ENCODE measurements around the gene NELL2. TPM values are rescaled to one million over a fixed set of nuclear protein-coding genes. Genes with fewer than 3 reads are reported as not detected.

NELL2 gene
- total and polyA plus RNA-seq, 9 of the 15 experiments (the other 6 are each of a cell fraction or from before 2014, with no cell fraction given): 0.32 to 1.1 (median 0.53) TPM

GRCh38 chr12:44484862-44485261 is 391.3 kb downstream of the NELL2 start:
- Histone ChIP-seq H4K20me1 (replicated peaks; ENCODE audit: control insufficient read depth, insufficient read depth, low read length) (no peaks in the 10 kb centered on the region), H2AFZ (ENCODE audit: low read depth, low read length) (no peak overlapping the region), H3K4me3 (no peak overlapping the region), H3K27me3 (ENCODE audit: control insufficient read depth in 2 of 2, insufficient read depth in 2 of 2, low read length in 2 of 2) (no peaks in the 10 kb centered on the region), H3K9me1 (ENCODE audit: control insufficient read depth, insufficient read depth, low read length) (no peaks in the 10 kb centered on the region), H3K4me1 (replicated peaks in 1 of 2; ENCODE audit: control insufficient read depth in 2 of 2, insufficient read depth in 2 of 2, low read length in 2 of 2) (no peaks in the 10 kb centered on the region), H3K36me3 (ENCODE audit: control insufficient read depth, insufficient read depth, low read length) (no peaks in the 10 kb centered on the region), H3K9ac (ENCODE audit: insufficient read depth in 1 of 2, low read depth in 2 of 2, low read length in 2 of 2) (no peak overlapping the region), H3K4me2 (ENCODE audit: insufficient read depth, low read length) (no peak overlapping the region), H3K27ac (ENCODE audit: extremely low read depth, low read depth, low read length) (no peak overlapping the region), H3K79me2 (ENCODE audit: control insufficient read depth, insufficient read depth, low read length) (no peaks in the 10 kb centered on the region), H3K9me3 (replicated peaks; ENCODE audit: control insufficient read depth, insufficient read depth, low read depth, low read length) (no peaks in the 10 kb centered on the region; the same call in 1 of the 2 replicates)
- no peak for TF ChIP-seq MTA2 (IDR thresholded peaks at IDR 0.05; ENCODE audit: low read depth)
- no peak for TF ChIP-seq ZNF3 (CRISPR knock-in tag; IDR thresholded peaks at IDR 0.05)
- no peak for TF ChIP-seq ZNF717 (CRISPR knock-in tag; IDR thresholded peaks at IDR 0.05)
- no peak for TF ChIP-seq SMARCE1 (IDR thresholded peaks at IDR 0.05)
- no peak for TF ChIP-seq TAF7 (tag; IDR thresholded peaks at IDR 0.05)
- TF ChIP-seq ZBTB49 (CRISPR knock-in tag; IDR thresholded peaks at IDR 0.05; ENCODE audit: borderline replicate concordance): no peak
- TF ChIP-seq SIRT6 (IDR thresholded peaks at IDR 0.05; ENCODE audit: low read depth, low read length): no peak
- no peak for TF ChIP-seq BMI1 (IDR thresholded peaks at IDR 0.05; ENCODE audit: low read length)
- no peak for TF ChIP-seq DACH1 (IDR thresholded peaks at IDR 0.05; ENCODE audit: partially characterized antibody)
- no peak for TF ChIP-seq SRSF1 (IDR thresholded peaks at IDR 0.05; ENCODE audit: low read depth, low read length)
- no peak for TF ChIP-seq NONO (IDR thresholded peaks at IDR 0.05; ENCODE audit: low read depth in 2 of 2, low read length in 1 of 2)
- no peak for DNase-seq (ENCODE audit: extremely low read depth in 1 of 4, low spot score in 3 of 4)
- FAIRE-seq: no peak
- ATAC-seq: no peak
- intact Hi-C loops (cut with micrococcal nuclease): no loop called here
- ChIA-PET CTCF (ENCODE audit: low intra/inter-chr PET ratio) (no interaction called here), POLR2A (no interaction called here)
- in situ Hi-C loops (cut with MboI): no loop called here
- BruUV-seq (replicated peaks): no TSS peak
- WGBS (ENCODE audit: insufficient coverage, low coverage, missing lambda C conversion rate): 0% methylated on average over 1 of the region's 1 CpG

Data from K562 (cell line).